Smooth muscle cell (in vitro differentiated cells): Measurements from ENCODE around the gene TRIM9. TPM values are rescaled to one million over a fixed set of nuclear protein-coding genes. Genes with fewer than 3 reads are reported as not detected.

Source experiments
- DNase-seq: peaks from one replicate; lab custom pipeline; 2025; ENCODE audit not compliant: unreplicated experiment; lab: John Stamatoyannopoulos, UW
- H2AFZ ChIP-seq: fragments of 200-600 bp; sonication (generic); 2 replicates; pipeline ENCODE4 v1.6.0; 2016; ENCODE audit warnings: antibody characterized with exemption, low read depth, mild to moderate bottlenecking
- H3F3A ChIP-seq: fragments of 200-600 bp; sonication (generic); 2 replicates; pipeline ENCODE4 v1.6.0; 2017; ENCODE audit warnings: antibody characterized with exemption, low read depth
- H3K27ac ChIP-seq: fragments of 200-600 bp; sonication (generic); 2 replicates; pipeline ENCODE4 v1.5.1; 2016; ENCODE audit warnings: low read depth, mild to moderate bottlenecking
- H3K27me3 ChIP-seq: fragments of 200-600 bp; sonication (generic); 2 replicates; pipeline ENCODE4 v1.6.1; 2016; ENCODE audit warnings: low read depth, mild to moderate bottlenecking
- H3K36me3 ChIP-seq: fragments of 200-600 bp; sonication (generic); 2 replicates; pipeline ENCODE4 v1.5.1; 2016; ENCODE audit warnings: low read depth
- H3K4me1 ChIP-seq: fragments of 200-600 bp; sonication (generic); 2 replicates; pipeline ENCODE4 v1.5.1; 2016; ENCODE audit warnings: low read depth
- H3K4me2 ChIP-seq: fragments of 200-600 bp; sonication (generic); 2 replicates; pipeline ENCODE4 v1.6.0; 2016; ENCODE audit warnings: mild to moderate bottlenecking
- H3K4me3 ChIP-seq: fragments of 200-600 bp; sonication (generic); 2 replicates; pipeline ENCODE4 v1.5.1; 2016; ENCODE audit warnings: mild to moderate bottlenecking
- H3K79me2 ChIP-seq: fragments of 200-600 bp; sonication (generic); 2 replicates; pipeline ENCODE4 v1.6.0; 2016; ENCODE audit warnings: low read depth, mild to moderate bottlenecking
- H3K9ac ChIP-seq: fragments of 200-600 bp; sonication (generic); 2 replicates; pipeline ENCODE4 v1.6.0; 2016; ENCODE audit warnings: low read depth
- H3K9me3 ChIP-seq: fragments of 200-600 bp; sonication (generic); replicated peaks from 2 replicates; pipeline ENCODE4 v1.5.1; 2016; ENCODE audit warnings: low read depth
- H4K20me1 ChIP-seq: fragments of 200-600 bp; sonication (generic); 2 replicates; pipeline ENCODE4 v1.6.0; 2016; ENCODE audit warnings: low read depth
- CTCF ChIP-seq: fragments of 200-600 bp; sonication (generic); IDR thresholded peaks from 2 replicates; pipeline ENCODE4 v1.5.1; 2017; ENCODE audit warnings: borderline replicate concordance, mild to moderate bottlenecking, antibody characterized with exemption; ENCODE audit not compliant: insufficient read depth, poor library complexity, severe bottlenecking
- WGBS: methylation state at CpG from one replicate; pipeline ENCODE4 v1.1.7; 2016; ENCODE audit warnings: low lambda C conversion rate; 5-methylcytosine and 5-hydroxymethylcytosine counted together
- polyA plus RNA-seq: library from polyadenylated mRNA; unstranded; fragments of >200 nt; fragmentation: Nextera tagmentation; extraction: Ambion mirVana; gene quantifications from 2 replicates; pipeline ENCODE4 v1.2.1, GENCODE V29; 2016
- total RNA-seq: library from RNA; depleted of rRNA; stranded (reverse); fragments of >200 nt; gene quantifications from 2 replicates; pipeline ENCODE4 v1.2.3, GENCODE V29; 2014

TRIM9 gene
- total and polyA plus RNA-seq, 2 experiments from 2014 or later, result 0.57 to 1.5 TPM

DNA sequence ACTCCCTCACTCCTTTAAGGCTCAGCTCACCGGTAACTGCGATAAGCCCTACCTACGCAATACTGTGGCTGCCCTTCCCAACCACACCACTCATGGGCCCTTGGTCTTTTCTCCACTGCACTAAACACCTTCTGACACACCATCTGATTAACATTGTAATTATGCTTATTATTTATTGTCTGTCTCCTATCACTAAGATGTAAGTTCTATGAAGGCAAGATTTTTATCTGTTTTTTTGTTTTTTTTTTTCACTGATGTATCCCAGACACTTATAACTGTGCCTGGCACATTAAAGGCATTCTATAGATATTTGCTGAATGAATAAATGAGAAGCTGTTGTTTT is 116.4 kb downstream of the TRIM9 start:
- Histone ChIP-seq H3K4me1 (no peaks in the 10 kb centered on the region), H2AFZ (no peak overlapping the region), H3K9ac (no peak overlapping the region), H3F3A (no peaks in the 10 kb centered on the region), H3K36me3 (no peaks in the 10 kb centered on the region), H3K4me3 (no peak overlapping the region), H3K27ac (no peak overlapping the region), H3K79me2 (no peaks in the 10 kb centered on the region), H4K20me1 (no peaks in the 10 kb centered on the region), H3K4me2 (no peak overlapping the region), H3K9me3 (no peaks in the 10 kb centered on the region), H3K27me3 (peaks cover 17% of the 10 kb centered on the region)
- TF ChIP-seq CTCF, result no peak
- DNase-seq, result no peak
- WGBS, result 82% methylated on average over 3 of the region's 3 CpGs

DNA sequence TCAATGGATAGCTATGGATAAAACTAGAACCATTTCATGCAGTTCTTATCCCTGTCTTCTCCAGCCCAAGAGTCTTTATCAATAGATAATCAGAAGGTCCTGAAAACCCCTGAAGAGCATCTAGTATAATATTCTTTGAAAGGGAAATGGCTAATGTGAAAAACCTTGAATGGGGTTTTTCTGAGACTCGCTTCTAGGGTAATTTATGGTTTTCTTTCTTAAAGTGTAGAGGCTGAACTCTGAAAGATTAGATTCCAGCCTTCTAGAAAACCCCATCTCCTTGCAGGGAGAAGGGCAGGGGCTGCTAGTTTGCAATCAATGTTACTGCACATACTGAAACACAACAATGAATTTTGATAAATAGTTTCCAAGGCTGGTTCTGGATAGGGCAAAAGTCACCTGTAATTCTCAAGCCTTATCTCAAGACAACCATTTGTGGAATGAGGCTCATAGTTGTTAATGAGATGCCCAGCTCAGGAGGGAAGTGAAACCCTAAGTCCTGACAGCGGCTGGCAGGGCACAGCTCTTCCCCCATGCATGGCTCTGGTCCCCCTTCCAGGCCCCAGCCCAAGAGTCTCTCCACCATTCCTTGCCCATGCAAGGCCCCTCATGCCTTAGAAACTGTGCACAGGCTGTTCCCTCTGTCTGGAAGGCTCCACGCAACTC is 116.9 kb downstream of the TRIM9 start:
- no peak for DNase-seq
- peaks cover 17% of the 10 kb centered on the region for H3K27me3 ChIP-seq
- no peak overlapping the region for H3K4me2 ChIP-seq
- no peaks in the 10 kb centered on the region for H3F3A ChIP-seq
- 92% methylated on average over 3 of the region's 3 CpGs for WGBS
- H3K9me3 ChIP-seq, result no peaks in the 10 kb centered on the region
- no peak overlapping the region for H3K4me3 ChIP-seq
- H3K27ac ChIP-seq, result no peak overlapping the region
- no peaks in the 10 kb centered on the region for H3K79me2 ChIP-seq
- no peaks in the 10 kb centered on the region for H4K20me1 ChIP-seq
- H3K9ac ChIP-seq, result no peak overlapping the region
- H2AFZ ChIP-seq, result no peak overlapping the region
- no peaks in the 10 kb centered on the region for H3K4me1 ChIP-seq
- no peaks in the 10 kb centered on the region for H3K36me3 ChIP-seq
- TF ChIP-seq CTCF, result no peak

DNA sequence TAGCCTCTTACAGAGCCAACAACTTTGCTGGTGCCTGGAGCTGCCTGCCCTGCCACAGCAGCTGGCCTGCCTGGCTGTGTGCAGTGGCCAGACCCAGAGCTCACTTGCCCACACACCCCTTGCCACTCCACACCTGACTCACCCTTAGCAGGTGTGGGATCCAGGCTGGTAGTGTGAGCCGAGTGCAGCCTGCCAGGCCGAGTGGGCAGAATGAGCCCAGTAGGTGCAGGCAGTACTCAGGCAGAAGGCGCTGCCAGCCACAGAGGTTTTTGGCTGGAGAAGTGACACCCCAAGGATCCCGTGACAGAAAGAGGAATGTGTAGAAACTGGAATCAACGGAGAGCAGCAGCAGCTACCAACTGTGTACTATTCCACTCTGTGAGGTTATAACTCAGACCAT is 120.8 kb downstream of the TRIM9 start:
- 86% methylated on average over 5 of the region's 5 CpGs for WGBS

More for the DNA sequence above, 120.8 kb downstream of the TRIM9 start:
- Histone ChIP-seq H3K79me2 (no peaks in the 10 kb centered on the region), H3K9me3 (no peaks in the 10 kb centered on the region), H3K4me2 (no peak overlapping the region), H2AFZ (no peak overlapping the region), H3K4me3 (no peak overlapping the region), H3K4me1 (no peaks in the 10 kb centered on the region), H3K27me3 (peaks cover 6% of the 10 kb centered on the region), H4K20me1 (no peaks in the 10 kb centered on the region), H3K27ac (no peak overlapping the region), H3K36me3 (no peaks in the 10 kb centered on the region), H3K9ac (no peak overlapping the region), H3F3A (no peaks in the 10 kb centered on the region)
- no peak for DNase-seq
- no peak for TF ChIP-seq CTCF
